Right lobe of liver (tissue), 4 donors: ENCODE results near the gene R3HCC1L.

Source experiments
- CTCF ChIP-seq, 4 donors: fragments of 200-600 bp in 3 of 4; fragments of 450-650 bp in 1 of 4; IDR thresholded peaks; one replicate each; pipeline versions ENCODE4 v1.5.1 to v1.8.0; 2016 to 2022; ENCODE audit warnings: antibody characterized with exemption in 4 of 4, mild to moderate bottlenecking in 2 of 4
- POLR2A ChIP-seq: fragments of 450-650 bp; IDR thresholded peaks from one replicate; pipeline ENCODE4 v1.6.1; 2017; ENCODE audit warnings: antibody characterized with exemption, mild to moderate bottlenecking
- donor health status: DM: no; HTN: no; CAD: no.
- donor health status: DM: no; HTN: no; CAD: no.
- donor health status: DM: no; HTN: yes; CAD: no.

GRCh38 chr10:98263088-98263487 is 128.6 kb downstream of the R3HCC1L start:
- no peak for TF ChIP-seq CTCF (IDR thresholded peaks at IDR 0.05)
- TF ChIP-seq POLR2A: no peak
